ENCODE measurements around the gene SCFD2. TPM values are rescaled to one million over a fixed set of nuclear protein-coding genes. Genes with fewer than 3 reads are reported as not detected.
A peak's percentile ranks its signal among the peaks of the same experiment; 100 is the strongest.
"Not testable (repeated sequence)": the region's sequence is repeated elsewhere in the genome, so short reads cannot be mapped to it uniquely, and the experiment has no call there.

The SCFD2 gene
- total RNA-seq, 1 experiment from 2014 or later: 18.3 TPM

DNA sequence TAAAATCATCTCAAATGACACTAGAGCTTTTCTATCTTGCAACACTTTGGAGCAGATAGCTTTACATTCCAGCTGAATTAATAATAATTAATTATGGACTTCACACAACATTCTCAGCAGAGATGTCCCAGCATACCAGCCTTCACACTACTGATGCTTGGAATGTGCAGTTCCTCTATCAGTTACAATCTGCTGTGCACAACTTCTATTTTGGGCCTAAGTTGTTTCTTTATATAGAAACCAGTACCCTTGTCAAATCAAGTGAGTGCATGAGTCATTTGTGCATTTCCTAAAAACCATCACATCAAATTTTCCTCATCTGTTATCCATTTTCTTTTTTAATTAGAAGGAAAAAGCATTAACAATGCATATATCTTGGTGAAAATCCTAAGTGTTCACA lies 512.5 kb downstream of the SCFD2 start:
- DNase-seq (ENCODE audit: low read depth): peak; percentile 44

DNA sequence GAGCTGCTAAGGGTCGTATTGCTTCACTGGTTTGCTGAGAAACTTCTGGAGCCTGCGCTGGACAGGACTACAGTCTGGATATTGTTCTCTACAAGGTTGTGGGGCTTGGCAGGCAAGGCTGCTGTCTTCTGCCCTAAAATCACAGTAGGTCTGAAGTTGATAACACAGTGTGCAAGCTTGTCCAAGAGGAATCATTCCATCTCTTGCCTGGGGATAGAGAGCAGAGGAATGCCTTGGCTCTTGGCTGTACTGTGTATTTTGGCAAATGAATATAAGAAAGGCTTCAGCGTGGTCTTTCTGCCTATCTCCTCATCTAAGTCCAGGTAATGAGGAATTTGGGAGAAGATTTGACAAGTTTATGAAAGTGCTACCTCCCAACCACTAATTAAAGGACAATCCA lies 513.1 kb downstream of the SCFD2 start:
- DNase-seq (ENCODE audit: low read depth): no peak

DNA sequence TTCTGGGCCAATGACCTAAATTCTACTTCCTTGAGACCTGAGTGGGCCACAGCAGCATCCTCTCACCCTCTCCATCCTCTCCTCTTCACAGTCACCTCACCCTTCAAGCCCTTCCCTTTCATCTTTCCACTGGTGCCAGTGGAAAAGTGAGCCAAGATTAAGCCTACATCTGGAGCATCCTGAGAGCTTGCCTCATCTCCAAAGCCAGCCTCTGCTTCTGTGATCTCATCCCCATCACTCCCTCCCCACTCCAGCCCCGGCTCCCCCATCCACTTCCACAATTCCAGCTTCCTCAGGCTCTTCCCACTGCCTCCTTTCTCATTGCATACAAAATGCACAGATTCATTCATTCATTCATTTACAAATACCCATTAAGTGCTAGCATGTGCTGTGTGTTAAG lies 513.8 kb downstream of the SCFD2 start:
- DNase-seq (ENCODE audit: low read depth): no peak

DNA sequence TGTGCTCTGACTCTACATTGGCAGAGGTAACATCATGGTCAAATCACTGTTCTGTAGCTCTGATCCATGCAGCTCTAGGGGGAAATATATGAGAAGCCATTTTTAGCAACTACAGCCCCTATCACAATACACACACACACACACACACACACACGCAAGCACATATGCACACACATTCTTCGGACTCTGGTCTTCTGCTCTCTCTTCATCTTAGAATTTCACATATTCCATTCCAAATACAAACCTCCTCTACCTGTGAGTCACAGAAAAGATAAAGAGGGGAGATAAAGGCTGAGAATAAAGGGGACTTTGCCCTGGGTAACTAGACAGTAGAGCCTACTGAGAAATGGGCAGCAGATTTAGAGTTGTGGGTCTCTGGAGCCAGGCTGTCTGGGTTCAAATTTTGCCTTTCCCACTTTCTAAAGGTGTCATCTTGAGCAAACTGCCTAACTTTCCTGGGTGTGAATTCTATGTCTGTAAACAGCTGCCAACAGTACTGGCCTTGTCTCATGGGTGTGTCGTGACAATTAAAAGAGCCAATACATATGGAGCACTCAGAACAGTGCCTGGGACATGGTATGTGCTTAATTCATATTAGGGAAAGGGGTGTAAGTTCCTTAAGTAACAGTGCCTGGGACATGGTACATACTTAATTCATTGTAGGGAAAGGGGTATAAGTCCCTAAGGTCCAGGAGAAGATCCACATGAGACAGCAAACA lies 515.3 kb downstream of the SCFD2 start:
- DNase-seq (ENCODE audit: low read depth): no peak

DNA sequence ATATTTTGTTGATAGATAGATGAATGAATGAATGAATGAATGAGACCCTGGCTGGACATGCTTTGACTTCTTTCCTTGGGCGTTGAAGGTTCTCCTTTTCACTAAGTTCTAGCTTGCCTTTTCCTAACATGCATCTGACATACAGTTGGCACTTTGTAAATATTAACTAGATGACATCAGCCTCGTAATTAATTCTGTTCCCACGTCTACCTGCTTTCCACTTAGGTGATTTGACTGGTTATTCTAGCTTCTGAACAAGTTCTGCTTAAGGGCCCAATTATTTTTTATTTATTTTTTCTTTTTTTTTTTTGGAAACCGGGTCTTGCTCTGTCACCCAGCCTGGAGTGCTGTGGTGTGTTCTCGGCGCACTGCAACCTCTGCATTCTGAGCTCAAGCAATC lies 517.6 kb downstream of the SCFD2 start:
- DNase-seq (ENCODE audit: low read depth): no peak

DNA sequence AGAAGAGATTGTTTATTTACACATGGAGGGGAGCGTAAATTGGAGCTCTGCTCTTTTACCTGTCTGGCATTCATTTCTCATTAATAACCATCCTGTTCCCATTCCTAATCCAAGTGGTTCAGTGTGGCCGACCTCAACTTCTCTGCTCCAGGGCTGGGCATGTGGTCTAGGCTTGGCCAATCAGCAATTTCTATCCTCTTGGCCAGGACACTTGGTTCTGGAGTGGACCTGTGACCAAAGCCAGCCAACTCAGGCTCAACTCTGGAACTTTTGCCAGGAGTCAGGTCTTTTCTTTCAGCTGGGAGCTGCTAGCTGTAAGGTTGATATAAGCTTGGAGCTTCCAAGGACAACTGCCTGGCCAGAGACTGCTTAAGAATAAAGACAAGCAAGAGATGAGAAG lies 519.4 kb downstream of the SCFD2 start:
- no peak for DNase-seq (ENCODE audit: low read depth)

DNA sequence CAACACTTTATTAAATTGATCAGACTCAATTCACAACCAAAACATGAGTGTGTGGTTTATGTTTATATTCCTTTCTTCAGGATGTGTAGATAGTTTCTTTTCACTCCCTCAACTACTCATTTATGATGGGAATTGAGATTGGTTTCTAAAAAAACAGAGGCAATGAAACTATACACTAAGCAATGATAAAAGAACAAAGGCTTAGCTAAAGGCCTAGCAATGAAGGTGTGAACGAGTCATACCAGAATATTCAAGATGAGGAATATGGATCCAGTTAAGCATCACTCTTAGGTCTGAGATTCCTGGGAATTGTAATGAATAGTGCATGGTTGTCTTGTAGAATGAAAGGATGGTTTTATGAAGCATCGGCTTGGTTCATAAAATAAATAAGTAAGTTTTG lies 521.3 kb downstream of the SCFD2 start:
- DNase-seq (ENCODE audit: low read depth): no peak

DNA sequence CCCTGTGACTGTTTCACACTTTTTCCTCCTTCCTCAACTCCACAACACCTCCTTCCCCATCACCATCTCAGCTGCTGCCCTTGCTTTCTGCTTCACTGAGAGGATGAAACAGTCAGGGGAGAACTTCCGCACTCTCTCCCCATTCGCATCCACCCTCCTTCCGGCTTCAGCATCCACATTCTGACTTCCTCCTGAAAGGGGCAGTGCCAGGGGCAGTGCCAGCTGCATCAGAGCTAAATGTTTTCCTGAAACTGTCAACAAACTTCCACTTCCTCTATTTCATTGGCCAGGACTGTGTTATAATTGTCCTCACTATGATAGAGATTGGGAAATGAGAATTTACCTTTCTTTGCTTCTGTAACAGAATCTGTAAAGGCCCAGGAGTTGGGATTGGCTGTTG lies 521.9 kb downstream of the SCFD2 start:
- DNase-seq (ENCODE audit: low read depth): no peak

DNA sequence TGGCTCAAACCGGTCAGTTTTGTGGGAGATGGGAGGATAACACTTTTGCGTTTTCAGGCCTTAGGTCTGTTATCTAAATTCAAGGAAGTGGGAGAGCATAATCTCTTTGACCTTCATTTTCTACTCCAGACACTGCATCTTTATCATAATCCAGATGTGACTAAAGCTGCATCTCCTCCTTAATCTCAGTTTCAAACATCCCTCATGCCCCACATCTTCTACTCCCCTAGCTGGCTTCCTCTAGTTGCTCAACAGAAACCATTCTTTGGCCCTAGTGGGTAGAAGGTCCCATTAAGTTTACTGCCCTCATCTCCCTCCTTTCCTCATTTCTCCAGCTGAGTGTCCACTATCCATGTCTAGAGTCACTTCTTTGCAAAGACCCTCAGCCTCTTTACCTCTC lies 522.5 kb downstream of the SCFD2 start:
- no peak for DNase-seq (ENCODE audit: low read depth)

DNA sequence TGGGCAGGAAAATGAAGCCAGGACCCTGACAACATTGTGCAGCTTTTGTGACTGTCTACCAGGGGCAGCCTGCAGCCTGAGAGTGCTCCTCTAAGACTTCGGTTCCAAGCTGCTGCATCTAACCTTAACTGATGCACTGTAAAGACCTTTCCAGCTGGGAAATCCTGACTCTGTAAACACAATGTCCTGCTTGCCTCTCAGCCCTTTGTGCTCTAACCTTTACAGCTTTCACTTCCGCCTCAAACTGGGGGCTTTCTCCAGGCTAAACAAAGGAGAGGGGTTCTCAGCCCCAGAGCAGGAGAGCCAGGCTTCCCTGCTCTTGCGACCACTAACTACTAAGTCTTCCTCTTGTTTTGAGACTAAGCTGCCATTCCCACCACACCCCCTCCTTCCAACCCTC lies 523.1 kb downstream of the SCFD2 start:
- DNase-seq (ENCODE audit: low read depth): no peak

DNA sequence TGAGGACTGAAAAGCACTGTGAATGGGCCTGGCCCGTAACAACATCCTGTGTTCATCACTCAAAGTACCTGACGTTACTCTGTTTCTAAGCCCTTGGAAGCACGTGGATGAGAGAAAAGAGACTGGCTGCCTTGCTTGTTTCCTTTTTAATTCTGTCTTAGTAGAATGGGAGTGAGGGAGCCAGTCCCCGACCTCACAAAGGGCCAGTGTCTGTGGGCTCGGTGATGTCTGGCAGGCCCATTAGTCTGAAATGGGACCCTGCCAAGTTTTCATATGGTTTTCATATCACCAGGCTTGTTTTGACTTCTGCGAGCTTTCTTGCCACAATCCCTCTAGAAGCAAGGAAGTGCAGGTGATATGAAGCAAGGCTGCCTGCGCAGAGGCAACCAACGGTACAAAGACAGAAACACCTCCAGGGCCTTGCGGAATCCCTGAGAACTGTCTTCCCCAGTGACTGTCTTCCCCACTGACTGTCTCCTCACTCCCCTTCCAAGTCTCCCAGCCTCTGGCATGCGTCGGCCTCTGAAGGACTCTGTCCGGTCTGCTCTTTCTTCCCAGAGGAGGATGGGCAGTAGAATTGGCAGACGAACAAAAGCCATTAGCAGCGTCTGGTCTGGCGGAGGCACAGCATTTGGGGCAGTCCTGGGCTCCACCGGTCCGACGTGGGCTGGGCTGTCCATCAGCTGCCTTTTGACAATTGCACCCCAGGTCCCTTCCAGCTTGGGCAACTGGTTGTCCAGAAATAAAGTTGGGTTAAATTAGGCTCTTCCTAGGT lies 524.0 kb downstream of the SCFD2 start:
- DNase-seq (ENCODE audit: low read depth): no peak

DNA sequence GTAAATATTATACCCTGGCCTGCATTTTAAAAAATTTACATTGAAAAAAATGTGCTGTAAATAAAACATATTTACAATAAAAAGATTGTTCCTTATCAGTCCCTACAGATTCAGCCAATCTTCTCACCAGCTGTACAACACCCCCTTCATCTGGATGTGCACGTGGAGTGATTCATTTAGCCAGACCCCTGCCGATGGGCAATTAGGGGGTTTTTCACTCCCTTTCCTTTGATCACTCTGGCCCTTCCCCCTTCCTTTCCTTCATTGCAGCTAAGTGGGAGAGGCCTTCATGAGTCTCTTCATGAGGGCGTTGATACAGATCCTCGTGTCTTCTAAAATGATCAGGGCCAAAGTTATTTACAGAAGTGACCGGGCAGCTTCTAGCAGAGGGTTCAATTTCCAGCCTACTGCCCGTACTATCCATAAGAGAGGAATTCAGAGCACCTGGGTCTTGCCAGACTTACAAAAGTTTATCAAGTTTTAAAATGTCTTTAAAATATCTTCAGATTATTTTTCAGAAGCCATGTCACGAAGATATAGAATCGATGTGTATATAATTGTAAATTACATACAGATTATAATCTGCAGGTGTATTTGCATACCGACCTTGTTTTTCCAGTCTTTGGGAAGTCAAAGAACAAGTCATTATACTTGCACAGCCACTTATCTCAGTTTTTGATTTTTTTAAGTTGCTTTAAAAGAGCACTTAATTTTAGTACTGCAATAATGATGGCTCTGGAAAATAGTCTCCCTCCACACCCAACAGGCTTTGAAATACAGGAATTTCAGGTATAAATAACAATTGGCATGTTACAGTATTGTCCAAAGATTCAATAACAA lies 525.1 kb downstream of the SCFD2 start:
- no peak for DNase-seq (ENCODE audit: low read depth)

DNA sequence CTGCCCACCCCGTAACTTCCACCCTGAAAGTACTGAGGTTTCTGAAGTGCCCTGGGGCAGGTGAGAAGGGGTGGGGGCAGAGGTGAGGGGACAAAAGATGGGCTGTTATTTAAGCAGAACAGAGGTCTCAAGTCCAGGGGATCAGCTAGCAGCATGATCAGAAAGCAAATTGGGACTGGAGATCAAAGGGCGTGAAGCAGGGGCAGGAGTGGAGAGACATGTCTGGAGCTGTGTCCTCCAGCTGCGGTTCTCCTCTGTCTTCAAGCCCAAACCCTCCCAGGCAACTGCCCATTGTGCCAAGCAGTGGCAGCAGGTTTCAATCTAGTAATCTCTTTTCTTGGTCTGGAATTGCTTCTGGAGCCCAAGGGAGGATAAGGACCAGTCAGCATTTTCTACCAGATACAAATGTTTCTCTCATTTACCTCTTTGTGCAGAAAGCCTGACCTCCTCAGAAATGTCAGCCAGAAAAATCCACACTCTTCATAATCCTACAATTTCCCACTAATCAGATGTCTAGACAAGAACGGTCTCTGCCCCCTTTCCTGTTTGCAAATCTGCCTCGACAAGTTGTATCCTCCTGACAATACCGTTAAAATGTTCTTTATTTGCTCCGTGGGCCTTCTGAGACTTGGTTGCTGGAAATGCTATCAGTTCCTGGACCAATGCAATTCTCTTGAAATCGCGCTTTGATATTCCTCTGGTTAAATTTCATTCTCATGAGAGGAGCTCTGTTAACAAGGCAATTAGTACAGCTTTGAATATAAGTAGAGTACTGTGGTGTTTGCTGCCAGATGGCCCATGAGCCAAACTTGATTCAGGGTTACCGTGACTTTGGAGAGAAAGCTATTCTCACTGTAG lies 526.9 kb downstream of the SCFD2 start:
- no peak for DNase-seq (ENCODE audit: low read depth)

DNA sequence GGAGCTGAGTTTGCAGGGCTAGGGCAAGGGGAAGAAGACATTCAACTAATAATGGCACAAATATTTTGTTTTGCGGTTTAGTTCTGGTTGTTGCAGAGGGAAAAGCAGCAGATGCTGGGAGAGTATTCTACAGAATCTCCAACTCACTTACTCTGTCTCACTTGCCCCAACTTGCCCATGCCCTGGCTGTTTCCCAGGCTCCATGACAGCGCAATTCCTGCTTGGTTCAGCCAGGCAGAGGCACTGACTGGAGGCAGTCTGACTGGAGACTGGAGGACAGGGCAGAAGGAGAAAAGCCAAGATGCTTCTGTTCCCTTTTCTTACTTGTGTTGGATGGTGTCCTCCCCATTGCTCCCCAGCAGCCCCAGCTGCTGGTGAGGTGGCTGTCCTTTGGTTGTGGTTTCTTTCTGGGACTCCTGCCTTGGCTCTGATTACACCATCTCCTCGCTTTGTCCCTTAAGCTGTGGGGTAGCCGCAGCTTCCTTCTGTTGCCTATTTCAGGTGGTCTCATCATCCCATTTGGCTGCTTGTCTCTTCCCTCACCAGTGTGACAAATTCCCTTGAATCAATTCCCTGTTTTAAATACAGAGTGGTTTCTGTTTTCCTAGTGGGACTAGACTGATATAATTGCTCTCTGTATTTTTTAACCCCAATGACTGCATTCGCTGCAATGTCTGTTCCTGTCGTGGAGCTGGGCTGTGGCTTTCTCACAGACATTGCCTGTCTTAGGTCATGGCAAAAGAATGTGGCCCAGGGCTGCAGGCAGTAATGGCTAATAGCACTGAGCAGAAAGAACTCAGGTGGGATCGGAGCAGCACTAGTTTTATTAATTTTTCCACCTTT lies 527.9 kb downstream of the SCFD2 start:
- peak; percentile 88 for DNase-seq (ENCODE audit: low read depth)

DNA sequence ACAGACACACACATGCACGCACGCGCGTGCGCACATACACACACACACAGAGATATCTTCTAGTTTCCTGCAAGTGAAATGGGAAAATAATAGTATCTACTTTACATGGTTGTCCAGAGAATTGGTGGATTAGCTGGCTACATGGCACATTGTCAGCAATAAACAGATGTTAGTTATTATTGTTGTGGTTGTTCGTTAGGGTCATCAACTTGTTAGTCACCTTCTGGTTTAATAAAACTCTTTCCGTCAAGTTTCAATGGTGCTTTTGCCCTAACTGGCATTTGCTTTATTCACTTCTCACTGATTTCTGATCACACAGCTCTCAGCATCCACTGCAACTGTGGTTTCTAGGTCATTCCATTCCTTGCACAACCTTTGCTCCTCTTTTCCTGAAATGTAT lies 529.2 kb downstream of the SCFD2 start:
- DNase-seq (ENCODE audit: low read depth): peak; percentile 17

DNA sequence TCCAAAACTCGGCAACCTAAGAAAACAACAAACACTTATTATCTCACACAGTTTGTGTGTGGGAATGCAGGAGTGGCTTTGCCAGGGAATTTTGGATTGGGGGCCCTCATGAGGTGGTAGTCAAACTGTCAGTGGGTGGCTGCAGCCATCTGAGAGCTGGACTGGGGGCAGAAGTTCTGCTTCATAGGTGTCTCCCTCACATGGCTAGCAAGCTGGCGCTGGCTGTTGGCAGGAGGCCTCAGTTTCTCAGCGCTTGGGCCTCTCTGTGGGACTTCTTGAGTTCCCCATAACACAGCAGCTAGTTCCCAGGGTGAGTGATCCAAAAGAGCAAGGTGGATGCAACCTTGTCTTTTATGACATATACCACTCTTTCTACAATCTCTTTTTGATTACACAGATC lies 529.7 kb downstream of the SCFD2 start:
- no peak for DNase-seq (ENCODE audit: low read depth)

DNA sequence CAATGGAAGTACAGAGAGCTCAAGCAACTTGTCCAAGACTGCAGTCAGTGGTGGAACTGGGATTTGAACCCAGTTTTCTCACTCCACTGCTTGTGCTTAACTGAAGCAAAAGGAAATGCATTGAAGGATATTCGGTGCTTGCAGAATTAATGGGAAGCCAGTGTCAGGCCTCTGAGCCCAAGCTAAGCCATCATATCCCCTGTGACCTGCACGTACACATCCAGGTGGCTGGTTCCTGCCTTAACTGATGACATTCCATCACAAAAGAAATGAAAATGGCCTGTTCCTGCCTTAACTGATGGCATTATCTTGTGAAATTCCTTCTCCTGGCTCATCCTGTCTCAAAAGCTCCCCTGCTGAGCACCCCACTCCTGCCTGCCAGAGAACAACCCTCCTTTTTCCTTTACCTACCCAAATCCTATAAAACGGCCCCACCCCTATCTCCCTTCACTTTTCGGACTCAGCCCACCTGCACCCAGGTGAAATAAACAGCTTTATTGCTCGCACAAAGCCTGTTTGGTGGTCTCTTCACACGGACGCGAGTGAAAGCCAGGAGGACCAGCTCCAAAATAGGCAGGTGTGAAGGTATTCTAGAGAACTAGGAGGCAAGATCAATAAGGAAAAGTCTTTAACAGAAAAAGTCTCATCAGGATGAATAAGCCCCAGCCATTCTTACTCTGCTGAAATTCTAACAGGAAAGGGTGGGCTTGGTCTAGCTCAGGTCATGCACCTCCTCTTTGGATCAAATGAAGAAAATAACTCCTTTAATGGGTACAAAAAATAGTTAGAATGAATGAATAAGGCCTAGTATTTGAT lies 531.0 kb downstream of the SCFD2 start:
- not testable (repeated sequence) for DNase-seq (ENCODE audit: low read depth)

DNA sequence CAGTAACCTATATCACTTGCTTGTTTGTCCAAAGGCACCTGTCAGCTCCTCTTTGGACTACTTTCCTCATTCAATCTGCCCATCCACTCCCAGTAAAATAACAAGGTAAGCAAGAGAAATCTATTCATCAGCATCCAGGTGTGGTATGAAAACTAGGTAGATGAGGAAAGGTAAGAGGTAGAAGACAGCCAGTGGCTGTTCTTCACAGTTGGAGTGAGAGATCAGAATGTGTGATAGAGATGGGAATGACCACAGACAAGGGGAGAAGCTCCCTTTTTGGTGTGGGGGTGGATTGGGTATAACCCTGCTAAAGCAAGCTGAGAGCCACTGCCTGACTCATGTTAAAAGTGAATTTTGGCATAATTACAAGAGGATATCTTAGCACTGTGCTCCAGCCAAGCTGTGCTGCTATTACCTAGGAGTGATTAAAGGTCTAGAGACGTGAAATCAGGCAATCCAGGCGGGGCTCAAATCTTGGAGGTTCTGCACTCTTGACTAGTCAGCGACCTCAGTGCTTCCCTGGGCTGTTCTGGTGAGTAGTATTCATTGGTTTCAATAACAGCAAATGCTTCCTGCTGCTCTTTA lies 531.8 kb downstream of the SCFD2 start:
- DNase-seq (ENCODE audit: low read depth): peak; percentile 41

DNA sequence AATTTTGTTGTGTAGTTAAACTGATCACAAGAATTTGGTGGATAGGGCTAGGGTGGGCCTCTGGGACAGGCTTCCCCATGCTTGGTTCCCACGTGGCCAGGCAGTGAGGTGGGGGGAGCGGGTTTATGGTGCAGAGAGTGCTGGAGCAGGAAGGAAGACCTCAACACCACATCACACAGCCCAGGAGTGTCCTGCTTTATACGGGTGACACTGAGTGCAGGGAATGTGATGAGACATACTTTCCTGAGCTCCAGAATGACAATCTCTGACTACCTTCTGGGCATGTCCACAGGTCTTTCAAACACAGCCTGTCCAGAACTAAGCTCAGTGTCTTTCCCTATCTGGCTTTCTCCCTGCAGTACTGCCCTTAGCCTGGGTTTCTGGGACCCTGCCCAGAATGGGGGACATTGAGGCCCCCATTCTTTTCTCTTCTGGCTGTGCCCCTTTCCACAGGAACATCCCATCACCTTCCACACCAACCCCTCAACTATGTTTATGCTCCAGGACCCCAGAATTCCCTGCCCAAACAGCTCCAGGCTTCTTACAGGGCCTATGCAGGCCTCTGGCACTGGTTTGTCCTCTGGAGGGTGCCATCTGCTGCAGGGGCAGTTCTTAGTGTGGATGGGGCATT lies 540.3 kb downstream of the SCFD2 start:
- no peak for DNase-seq (ENCODE audit: low read depth)
